Kidney epithelial cell (primary cell): Measurements from ENCODE around the gene FGD5. TPM values are rescaled to one million over a fixed set of nuclear protein-coding genes. Genes with fewer than 3 reads are reported as not detected.

Source experiments
- DNase-seq: peaks from one replicate; pipeline ENCODE4 v3.0.0-alpha.2; 2010; ENCODE audit warnings: low read depth
- H3K27me3 ChIP-seq: 2 replicates; pipeline ENCODE4 v1.6.0; 2011; ENCODE audit warnings: low read length; ENCODE audit not compliant: control insufficient read depth, insufficient read depth
- H3K36me3 ChIP-seq: 2 replicates; pipeline ENCODE4 v1.5.1; 2011; ENCODE audit warnings: low read length; ENCODE audit not compliant: control insufficient read depth, insufficient read depth
- H3K4me3 ChIP-seq: 2 replicates; pipeline ENCODE4 v1.5.1; 2011; ENCODE audit warnings: low read depth, mild to moderate bottlenecking, control low read depth, low read length
- total RNA-seq: library from RNA; depleted of rRNA; stranded (reverse); fragments of >200 nt; gene quantifications from 2 replicates; pipeline ENCODE4 v1.2.3, GENCODE V29; 2015
- TF ChIP-seq, protein P1 (sequence below): IDR thresholded peaks from 2 replicates; pipeline ENCODE4 v1.5.1; 2011; ENCODE audit warnings: mild to moderate bottlenecking, moderate library complexity, low read length, control low read depth, inconsistent platforms; ENCODE audit not compliant: insufficient read depth, poor library complexity, severe bottlenecking

FGD5 gene
- total RNA-seq, 1 donor from 2014 or later: 1.4 TPM

DNA sequence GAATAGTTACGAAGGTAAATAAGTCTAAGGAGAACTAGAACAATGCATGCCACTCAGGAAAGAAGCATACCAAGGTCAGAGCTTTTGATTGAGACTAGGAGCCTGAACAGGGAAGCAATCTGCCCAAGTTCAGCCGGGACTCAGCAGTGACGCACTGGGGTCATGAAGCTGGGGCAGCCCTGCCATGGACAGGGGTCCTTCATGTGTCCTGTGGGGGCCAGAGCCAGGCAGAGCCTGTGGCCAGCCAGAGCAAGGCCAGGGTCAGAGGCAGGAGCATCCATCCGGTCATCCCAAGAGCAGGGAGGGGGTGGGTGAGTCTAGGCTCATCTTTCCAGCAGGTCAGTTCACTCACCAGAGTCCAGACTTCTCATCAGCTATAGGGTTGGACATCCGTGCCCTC lies 47.9 kb downstream of the FGD5 start:
- Histone ChIP-seq H3K27me3 (peaks cover 6% of the 10 kb centered on the region), H3K4me3 (no peak overlapping the region), H3K36me3 (no peaks in the 10 kb centered on the region)
- TF ChIP-seq, protein P1, sequence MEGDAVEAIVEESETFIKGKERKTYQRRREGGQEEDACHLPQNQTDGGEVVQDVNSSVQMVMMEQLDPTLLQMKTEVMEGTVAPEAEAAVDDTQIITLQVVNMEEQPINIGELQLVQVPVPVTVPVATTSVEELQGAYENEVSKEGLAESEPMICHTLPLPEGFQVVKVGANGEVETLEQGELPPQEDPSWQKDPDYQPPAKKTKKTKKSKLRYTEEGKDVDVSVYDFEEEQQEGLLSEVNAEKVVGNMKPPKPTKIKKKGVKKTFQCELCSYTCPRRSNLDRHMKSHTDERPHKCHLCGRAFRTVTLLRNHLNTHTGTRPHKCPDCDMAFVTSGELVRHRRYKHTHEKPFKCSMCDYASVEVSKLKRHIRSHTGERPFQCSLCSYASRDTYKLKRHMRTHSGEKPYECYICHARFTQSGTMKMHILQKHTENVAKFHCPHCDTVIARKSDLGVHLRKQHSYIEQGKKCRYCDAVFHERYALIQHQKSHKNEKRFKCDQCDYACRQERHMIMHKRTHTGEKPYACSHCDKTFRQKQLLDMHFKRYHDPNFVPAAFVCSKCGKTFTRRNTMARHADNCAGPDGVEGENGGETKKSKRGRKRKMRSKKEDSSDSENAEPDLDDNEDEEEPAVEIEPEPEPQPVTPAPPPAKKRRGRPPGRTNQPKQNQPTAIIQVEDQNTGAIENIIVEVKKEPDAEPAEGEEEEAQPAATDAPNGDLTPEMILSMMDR: no peak
- no peak for DNase-seq

DNA sequence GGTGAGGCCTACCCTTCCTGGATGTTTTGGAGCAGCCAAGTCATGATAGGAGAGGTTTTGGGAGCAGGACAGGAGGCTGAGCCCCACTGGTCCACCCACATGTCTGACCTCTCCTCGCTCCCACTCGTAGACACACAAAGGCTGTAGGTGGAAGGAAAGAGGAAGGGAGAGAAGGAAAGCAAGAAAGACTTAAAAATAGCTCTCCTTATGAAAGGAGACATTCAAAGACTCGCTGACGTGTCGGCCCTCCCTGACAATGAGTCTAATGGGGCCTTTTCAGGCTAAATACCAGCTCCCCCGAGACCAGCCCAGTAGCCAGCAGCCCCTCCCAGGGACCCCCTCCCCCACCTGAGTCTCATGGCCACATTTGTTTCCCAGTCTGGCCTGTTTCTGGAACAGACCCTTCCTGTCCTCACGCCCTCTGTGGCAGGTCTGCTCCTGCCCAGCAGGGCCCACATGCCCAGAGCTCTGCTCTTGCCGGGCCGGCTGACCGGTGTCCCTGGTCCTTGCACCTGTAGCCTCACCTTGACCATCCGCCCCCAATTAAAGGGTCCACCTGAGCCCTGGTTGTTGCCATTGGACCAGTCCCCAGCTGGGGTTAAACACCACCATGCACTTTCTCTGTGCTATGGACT lies 49.3 kb downstream of the FGD5 start:
- H3K27me3 ChIP-seq: peaks cover 3% of the 10 kb centered on the region
- no peaks in the 10 kb centered on the region for H3K36me3 ChIP-seq
- no peak for DNase-seq
- TF ChIP-seq, protein P1: no peak
- H3K4me3 ChIP-seq: no peak overlapping the region

- Histone ChIP-seq H3K4me3 (no peak overlapping the region), H3K27me3 (peaks cover 3% of the 10 kb centered on the region), H3K36me3 (no peaks in the 10 kb centered on the region)
- TF ChIP-seq, protein P1: no peak
- DNase-seq: no peak
These were observed 51.4 kb downstream of the FGD5 start for GRCh38 chr3:14869917-14870782.

- peaks cover 3% of the 10 kb centered on the region for H3K27me3 ChIP-seq
- H3K36me3 ChIP-seq: no peaks in the 10 kb centered on the region
- no peak for DNase-seq
- TF ChIP-seq, protein P1: no peak
- H3K4me3 ChIP-seq: no peak overlapping the region
These were observed 52.0 kb downstream of the FGD5 start for GRCh38 chr3:14870783-14871060.

DNA sequence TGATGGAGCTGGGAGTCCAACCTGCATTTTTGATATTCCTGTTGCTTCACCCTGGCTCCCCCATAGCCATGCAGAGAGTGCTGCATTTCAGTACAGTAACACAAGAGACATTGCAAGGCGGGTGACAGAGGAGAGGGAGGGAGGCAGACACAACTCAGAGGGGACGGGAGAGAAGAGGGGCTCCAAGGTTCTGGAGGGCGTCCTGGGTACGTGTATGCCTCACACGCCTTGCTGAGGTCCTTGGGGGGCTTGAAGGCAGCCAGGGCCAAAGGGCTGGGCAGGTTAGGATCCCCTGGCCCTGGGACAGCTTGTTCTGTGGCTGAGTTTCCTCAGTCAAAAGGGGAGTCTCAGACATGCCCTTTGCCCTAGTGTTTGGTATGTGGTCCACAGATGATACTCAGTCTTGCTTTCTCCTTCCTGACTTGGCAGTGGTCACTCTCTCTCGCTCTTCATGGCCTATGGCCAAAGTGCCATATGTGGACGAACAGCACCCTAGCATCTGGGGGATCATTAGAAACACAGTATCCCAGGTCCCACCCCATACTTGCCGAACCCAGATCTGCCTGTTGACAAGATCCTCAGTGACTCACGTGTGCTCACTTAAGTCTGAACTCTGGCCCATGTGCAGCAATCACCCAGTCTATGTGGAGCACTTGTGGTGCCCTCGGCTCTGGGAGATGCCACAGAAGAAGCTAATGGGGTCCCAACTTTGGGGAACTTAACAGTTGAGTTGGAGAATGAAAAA lies 52.9 kb downstream of the FGD5 start:
- Histone ChIP-seq H3K36me3 (no peaks in the 10 kb centered on the region), H3K4me3 (no peak overlapping the region), H3K27me3 (no peaks in the 10 kb centered on the region)
- TF ChIP-seq, protein P1: no peak
- no peak for DNase-seq
